H9 (cell line): Measurements from ENCODE around the gene UCP3. TPM values are rescaled to one million over a fixed set of nuclear protein-coding genes. Genes with fewer than 3 reads are reported as not detected.

ENCODE experiments used
- DNase-seq: peaks from one replicate; pipeline ENCODE4 v3.0.0-alpha.2; 2017
- H2AFZ ChIP-seq: one replicate; pipeline ENCODE4 v1.6.1; 2013; ENCODE audit warnings: mild to moderate bottlenecking, low read length, control low read depth, moderate library complexity
- H2AK5ac ChIP-seq: 2 replicates; pipeline ENCODE4 v1.6.1; 2013; ENCODE audit warnings: low read length, control low read depth, mixed read lengths; ENCODE audit not compliant: insufficient read length
- H2BK120ac ChIP-seq: one replicate; pipeline ENCODE4 v1.6.1; 2013; ENCODE audit warnings: low read depth, mild to moderate bottlenecking, low read length, control low read depth, inconsistent platforms; ENCODE audit not compliant: poor library complexity, severe bottlenecking
- H2BK12ac ChIP-seq: 2 replicates; pipeline ENCODE4 v1.6.1; 2013; ENCODE audit warnings: low read length, control low read depth, mixed read lengths, low read depth; ENCODE audit not compliant: insufficient read length
- H2BK15ac ChIP-seq: 2 replicates; pipeline ENCODE4 v1.6.1; 2013; ENCODE audit warnings: low read depth, low read length, control low read depth
- H2BK20ac ChIP-seq: one replicate; pipeline ENCODE4 v1.6.1; 2013; ENCODE audit warnings: low read depth, mild to moderate bottlenecking, low read length, control low read depth, inconsistent platforms; ENCODE audit not compliant: poor library complexity, severe bottlenecking
- H2BK5ac ChIP-seq: 2 replicates; pipeline ENCODE4 v1.6.1; 2013; ENCODE audit warnings: low read length, control low read depth, mixed read lengths; ENCODE audit not compliant: insufficient read length
- H3K14ac ChIP-seq: 2 replicates; pipeline ENCODE4 v1.6.1; 2013; ENCODE audit warnings: low read length, control low read depth; ENCODE audit not compliant: insufficient read depth
- H3K18ac ChIP-seq: 2 replicates; pipeline ENCODE4 v1.6.1; 2013; ENCODE audit warnings: low read depth, mild to moderate bottlenecking, mixed read lengths, low read length, control low read depth; ENCODE audit not compliant: insufficient read length
- H3K23ac ChIP-seq: 2 replicates; pipeline ENCODE4 v1.6.1; 2013; ENCODE audit warnings: low read length, control low read depth, mixed read lengths, low read depth; ENCODE audit not compliant: insufficient read length
- H3K23me2 ChIP-seq: 2 replicates; pipeline ENCODE4 v1.6.1; 2013; ENCODE audit warnings: low read depth, mild to moderate bottlenecking, mixed read lengths, low read length, control low read depth; ENCODE audit not compliant: insufficient read length, poor library complexity, severe bottlenecking
- H3K27ac ChIP-seq: 2 replicates; pipeline ENCODE4 v1.5.1; 2013; ENCODE audit warnings: low read length, control low read depth, mixed read lengths, low read depth; ENCODE audit not compliant: insufficient read length
- H3K27me3 ChIP-seq: 2 replicates; pipeline ENCODE4 v1.6.1; 2013; ENCODE audit warnings: low read length, control low read depth, inconsistent platforms; ENCODE audit not compliant: insufficient read depth
- H3K4ac ChIP-seq: 2 replicates; pipeline ENCODE4 v1.6.1; 2013; ENCODE audit warnings: low read depth, mild to moderate bottlenecking, control low read depth, inconsistent platforms, low read length, moderate library complexity
- H3K4me1 ChIP-seq: 2 replicates; pipeline ENCODE4 v1.6.1; 2013; ENCODE audit warnings: low read length, control low read depth, inconsistent platforms; ENCODE audit not compliant: insufficient read depth
- H3K4me2 ChIP-seq: 2 replicates; pipeline ENCODE4 v1.6.1; 2013; ENCODE audit warnings: low read length, control low read depth, mixed read lengths; ENCODE audit not compliant: insufficient read length, insufficient read depth
- H3K56ac ChIP-seq: 2 replicates; pipeline ENCODE4 v1.6.1; 2013; ENCODE audit warnings: low read depth, mild to moderate bottlenecking, mixed read lengths, low read length, control low read depth; ENCODE audit not compliant: insufficient read length
- H3K79me1 ChIP-seq: 2 replicates; pipeline ENCODE4 v1.6.1; 2013; ENCODE audit warnings: low read depth, mild to moderate bottlenecking, moderate library complexity, low read length, control low read depth, inconsistent platforms; ENCODE audit not compliant: insufficient read depth, poor library complexity, severe bottlenecking
- H3K79me2 ChIP-seq: 2 replicates; pipeline ENCODE4 v1.6.1; 2013; ENCODE audit warnings: low read length, control low read depth, inconsistent platforms; ENCODE audit not compliant: insufficient read depth
- H3K9ac ChIP-seq: 2 replicates; pipeline ENCODE4 v1.6.1; 2013; ENCODE audit warnings: low read length, control low read depth, mixed read lengths; ENCODE audit not compliant: insufficient read length; ENCODE audit errors: extremely low read depth
- H3K9me3 ChIP-seq: one replicate; pipeline ENCODE4 v1.6.1; 2013; ENCODE audit warnings: low read depth, low read length, inconsistent platforms; ENCODE audit not compliant: control insufficient read depth
- H3T11ph ChIP-seq: one replicate; pipeline ENCODE4 v1.6.1; 2013; ENCODE audit warnings: mild to moderate bottlenecking, low read length, control low read depth, inconsistent platforms
- H4K20me1 ChIP-seq: one replicate; pipeline ENCODE4 v1.6.1; 2013; ENCODE audit not compliant: control insufficient read depth, insufficient read length, insufficient read depth
- H4K5ac ChIP-seq: 2 replicates; pipeline ENCODE4 v1.6.1; 2013; ENCODE audit warnings: low read depth, mild to moderate bottlenecking, mixed read lengths, low read length, control low read depth; ENCODE audit not compliant: insufficient read length
- H4K8ac ChIP-seq: replicated peaks from 2 replicates; pipeline ENCODE4 v1.6.1; 2013; ENCODE audit warnings: low read length, control low read depth, mixed read lengths, low read depth; ENCODE audit not compliant: insufficient read length
- H4K91ac ChIP-seq: 2 replicates; pipeline ENCODE4 v1.6.1; 2013; ENCODE audit warnings: low read depth, mild to moderate bottlenecking, moderate library complexity, mixed read lengths, low read length, control low read depth; ENCODE audit not compliant: insufficient read length
- H3K27ac Mint-ChIP-seq, 3 experiments: 2 replicates in 2 of 3; 3 replicates in 1 of 3; pipeline ENCODE4 v1.8.0; 2020 to 2021; ENCODE audit warnings: mixed read lengths in 3 of 3, mild to moderate bottlenecking in 1 of 3, moderate library complexity in 1 of 3
- H3K27me3 Mint-ChIP-seq: 2 replicates; pipeline ENCODE4 v1.8.0; 2021; ENCODE audit warnings: low read depth, mild to moderate bottlenecking, moderate library complexity, mixed read lengths
- H3K36me3 Mint-ChIP-seq, 3 experiments: 2 replicates in 2 of 3; 3 replicates in 1 of 3; pipeline ENCODE4 v1.8.0; 2020 to 2021; ENCODE audit warnings: low read depth in 3 of 3, mixed read lengths in 3 of 3; ENCODE audit not compliant: insufficient read depth in 1 of 3
- H3K4me1 Mint-ChIP-seq, 2 experiments: 2 replicates each; pipeline ENCODE4 v1.8.0; 2020; ENCODE audit warnings: mixed read lengths in 2 of 2
- H3K4me3 Mint-ChIP-seq, 2 experiments: 2 replicates in 1 of 2; 3 replicates in 1 of 2; pipeline ENCODE4 v1.8.0; 2020 to 2021; ENCODE audit warnings: mild to moderate bottlenecking in 2 of 2, mixed read lengths in 2 of 2, moderate library complexity in 1 of 2
- H3K9me3 Mint-ChIP-seq, 2 experiments: 2 replicates in 1 of 2; 3 replicates in 1 of 2; pipeline ENCODE4 v1.8.0; 2020; ENCODE audit warnings: mild to moderate bottlenecking in 2 of 2, mixed read lengths in 2 of 2, moderate library complexity in 1 of 2
- WGBS: extraction: QIAGEN DNeasy Blood & Tissue Kit; methylation state at CpG from one replicate; pipeline ENCODE4 v1.1.7; 2013; ENCODE audit warnings: missing lambda C conversion rate, low lambda C conversion rate, mixed read lengths; ENCODE audit not compliant: insufficient read length; ENCODE audit errors: extremely low coverage; 5-methylcytosine and 5-hydroxymethylcytosine counted together
- total RNA-seq: library from RNA; stranded (reverse); gene quantifications from 2 replicates; pipeline ENCODE4 v1.2.1, GENCODE V29; 2021
- TF ChIP-seq, protein P1 (sequence below): fragments of 200-600 bp; sonication (generic); conservative IDR thresholded peaks from 3 replicates; pipeline ENCODE4 v1.8.0; 2021; ENCODE audit warnings: antibody characterized with exemption, mild to moderate bottlenecking

Gene UCP3
- total RNA-seq, 1 experiment from 2014 or later, result 0.85 TPM

DNA sequence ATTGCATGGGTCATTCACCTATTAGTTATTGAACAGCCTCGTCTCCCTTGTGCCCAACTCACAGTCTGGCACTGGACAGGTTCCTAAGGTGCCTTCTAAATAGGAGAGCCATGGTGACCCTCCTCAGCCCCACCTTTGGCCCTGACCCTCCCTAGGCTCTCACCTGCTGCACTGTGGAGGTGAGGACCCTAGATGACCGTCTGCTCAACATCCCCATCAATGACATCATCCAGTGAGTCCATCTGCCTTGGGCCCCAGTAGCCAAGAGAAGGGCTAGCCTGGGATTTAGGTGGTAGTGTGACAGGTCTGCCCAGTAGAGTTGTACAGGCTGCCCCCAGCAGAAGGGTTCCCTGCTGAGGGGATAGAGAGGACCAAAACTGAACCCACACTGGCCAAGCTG is 39.8 kb downstream of the UCP3 start:
- Histone ChIP-seq H2AFZ (no peak overlapping the region), H3T11ph (no peak overlapping the region), H3K4me1 (no peaks in the 10 kb centered on the region), H4K5ac (no peak overlapping the region), H2BK15ac (no peak overlapping the region), H3K27me3 (no peaks in the 10 kb centered on the region), H3K14ac (no peak overlapping the region), H3K18ac (no peak overlapping the region), H3K23ac (no peak overlapping the region), H3K9me3 (no peaks in the 10 kb centered on the region), H2BK20ac (no peak overlapping the region), H3K79me1 (no peaks in the 10 kb centered on the region), H3K56ac (no peak overlapping the region), H4K20me1 (no peaks in the 10 kb centered on the region), H2BK12ac (no peak overlapping the region), H2BK120ac (no peak overlapping the region), H3K23me2 (no peaks in the 10 kb centered on the region), H3K79me2 (no peaks in the 10 kb centered on the region), H3K27ac (no peak overlapping the region), H2AK5ac (no peak overlapping the region), H2BK5ac (no peak overlapping the region), H3K9ac (no peak overlapping the region), H4K8ac (no peak overlapping the region), H4K91ac (no peak overlapping the region), H3K4ac (no peak overlapping the region), H3K4me2 (no peak overlapping the region)
- H3K4me3 Mint-ChIP-seq, result no peak overlapping the region
- peaks cover 4 to 12% of the 10 kb centered on the region in 2 experiments for H3K4me1 Mint-ChIP-seq
- TF ChIP-seq, protein P1, sequence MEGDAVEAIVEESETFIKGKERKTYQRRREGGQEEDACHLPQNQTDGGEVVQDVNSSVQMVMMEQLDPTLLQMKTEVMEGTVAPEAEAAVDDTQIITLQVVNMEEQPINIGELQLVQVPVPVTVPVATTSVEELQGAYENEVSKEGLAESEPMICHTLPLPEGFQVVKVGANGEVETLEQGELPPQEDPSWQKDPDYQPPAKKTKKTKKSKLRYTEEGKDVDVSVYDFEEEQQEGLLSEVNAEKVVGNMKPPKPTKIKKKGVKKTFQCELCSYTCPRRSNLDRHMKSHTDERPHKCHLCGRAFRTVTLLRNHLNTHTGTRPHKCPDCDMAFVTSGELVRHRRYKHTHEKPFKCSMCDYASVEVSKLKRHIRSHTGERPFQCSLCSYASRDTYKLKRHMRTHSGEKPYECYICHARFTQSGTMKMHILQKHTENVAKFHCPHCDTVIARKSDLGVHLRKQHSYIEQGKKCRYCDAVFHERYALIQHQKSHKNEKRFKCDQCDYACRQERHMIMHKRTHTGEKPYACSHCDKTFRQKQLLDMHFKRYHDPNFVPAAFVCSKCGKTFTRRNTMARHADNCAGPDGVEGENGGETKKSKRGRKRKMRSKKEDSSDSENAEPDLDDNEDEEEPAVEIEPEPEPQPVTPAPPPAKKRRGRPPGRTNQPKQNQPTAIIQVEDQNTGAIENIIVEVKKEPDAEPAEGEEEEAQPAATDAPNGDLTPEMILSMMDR, result no peak
- H3K27me3 Mint-ChIP-seq, result peaks cover 4% of the 10 kb centered on the region
- H3K27ac Mint-ChIP-seq, result no peak overlapping the region
- WGBS, result no CpG with 5 or more reads among the region's 2 CpGs
- no peaks in the 10 kb centered on the region for H3K9me3 Mint-ChIP-seq
- H3K36me3 Mint-ChIP-seq, result peaks cover 1 to 5% (median 4%) of the 10 kb centered on the region in 3 experiments; a peak in 6 of 7 replicates
- DNase-seq, result no peak
